A673 (cell line): ENCODE data around the gene KRT35.

Experiments used
- EZH2 ChIP-seq: fragments of 200-600 bp; sonication (generic); IDR thresholded peaks from 2 replicates; pipeline ENCODE4 v1.6.1; 2017; ENCODE audit warnings: borderline replicate concordance, low read depth, mild to moderate bottlenecking, mixed read lengths, antibody characterized with exemption, low read length; ENCODE audit not compliant: poor library complexity, severe bottlenecking
- TF ChIP-seq, protein P1 (sequence below): fragments of 300-800, 200-600 bp; sonication (generic); conservative IDR thresholded peaks from 2 replicates; pipeline ENCODE4 v1.5.1; 2017; ENCODE audit warnings: low read depth, mild to moderate bottlenecking, antibody characterized with exemption, low read length, moderate library complexity, mixed read lengths

DNA sequence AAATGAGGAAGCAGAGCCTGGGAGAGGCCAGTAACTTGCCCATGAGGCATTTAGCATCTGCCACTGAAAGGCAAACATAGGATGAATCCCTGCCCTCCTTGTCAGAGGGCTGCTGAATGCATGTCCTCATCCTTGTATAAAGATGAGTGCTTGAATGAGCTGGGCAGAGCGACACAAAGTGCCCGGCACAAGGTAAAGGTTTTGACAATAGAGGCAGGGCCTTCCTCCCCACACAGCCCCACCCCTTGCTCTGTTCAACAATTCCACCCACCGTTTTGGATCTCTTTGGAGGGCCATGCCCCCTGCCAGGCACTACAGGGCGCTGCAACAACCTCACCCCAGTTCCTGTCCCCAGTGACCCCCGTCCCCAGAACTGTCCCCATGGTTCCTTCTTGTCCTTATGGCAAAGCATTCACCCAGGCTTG lies 48.6 kb upstream of the KRT35 start:
- TF ChIP-seq, protein P1, sequence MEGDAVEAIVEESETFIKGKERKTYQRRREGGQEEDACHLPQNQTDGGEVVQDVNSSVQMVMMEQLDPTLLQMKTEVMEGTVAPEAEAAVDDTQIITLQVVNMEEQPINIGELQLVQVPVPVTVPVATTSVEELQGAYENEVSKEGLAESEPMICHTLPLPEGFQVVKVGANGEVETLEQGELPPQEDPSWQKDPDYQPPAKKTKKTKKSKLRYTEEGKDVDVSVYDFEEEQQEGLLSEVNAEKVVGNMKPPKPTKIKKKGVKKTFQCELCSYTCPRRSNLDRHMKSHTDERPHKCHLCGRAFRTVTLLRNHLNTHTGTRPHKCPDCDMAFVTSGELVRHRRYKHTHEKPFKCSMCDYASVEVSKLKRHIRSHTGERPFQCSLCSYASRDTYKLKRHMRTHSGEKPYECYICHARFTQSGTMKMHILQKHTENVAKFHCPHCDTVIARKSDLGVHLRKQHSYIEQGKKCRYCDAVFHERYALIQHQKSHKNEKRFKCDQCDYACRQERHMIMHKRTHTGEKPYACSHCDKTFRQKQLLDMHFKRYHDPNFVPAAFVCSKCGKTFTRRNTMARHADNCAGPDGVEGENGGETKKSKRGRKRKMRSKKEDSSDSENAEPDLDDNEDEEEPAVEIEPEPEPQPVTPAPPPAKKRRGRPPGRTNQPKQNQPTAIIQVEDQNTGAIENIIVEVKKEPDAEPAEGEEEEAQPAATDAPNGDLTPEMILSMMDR, result no peak
- TF ChIP-seq EZH2, result no peak
